AG09319 (cell line): ENCODE data around the gene TNPO1.
A peak's percentile ranks its signal among the peaks of the same experiment; 100 is the strongest.

Experiments
- DNase-seq: peaks from one replicate; pipeline ENCODE4 v3.0.0-alpha.2; 2010; ENCODE audit warnings: low read depth; ENCODE audit errors: extremely low read depth
- CTCF ChIP-seq: IDR thresholded peaks from 2 replicates; pipeline ENCODE4 v1.5.1; 2011; ENCODE audit warnings: low read depth, mild to moderate bottlenecking, inconsistent platforms, low read length, moderate library complexity

The TNPO1 gene

GRCh38 chr5:72816284-72817075 lies at the start of gene TNPO1:
TNPO1 (plus strand) TSS chr5:72816661; CDS start chr5:72816738, 77 bp downstream.
- TF ChIP-seq CTCF: no peak

GRCh38 chr5:72767289-72768010 lies 49.0 kb upstream of the TNPO1 start:
- no peak for DNase-seq
- TF ChIP-seq CTCF: no peak

More at GRCh38 chr5:72816284-72817075, at the start of gene TNPO1:
- peak; percentile 83 for DNase-seq

GRCh38 chr5:72770266-72770665 lies 46.2 kb upstream of the TNPO1 start:
- TF ChIP-seq CTCF: no peak
- DNase-seq: no peak

GRCh38 chr5:72776684-72777083 lies 39.8 kb upstream of the TNPO1 start:
- TF ChIP-seq CTCF: no peak
- DNase-seq: no peak

GRCh38 chr5:72779520-72779919 lies 36.9 kb upstream of the TNPO1 start:
- no peak for TF ChIP-seq CTCF

GRCh38 chr5:72783354-72783753 lies 33.1 kb upstream of the TNPO1 start:
- TF ChIP-seq CTCF: no peak
- DNase-seq: no peak

More at GRCh38 chr5:72779520-72779919, 36.9 kb upstream of the TNPO1 start:
- no peak for DNase-seq

- DNase-seq: no peak
- no peak for TF ChIP-seq CTCF
Observed at GRCh38 chr5:72784129-72784528, 32.3 kb upstream of the TNPO1 start.
